Endometrial microvascular endothelial cells (primary cell): ENCODE measurements around the gene PCSK5. TPM values are rescaled to one million over a fixed set of nuclear protein-coding genes. Genes with fewer than 3 reads are reported as not detected.
"Not testable (repeated sequence)": the region's sequence is repeated elsewhere in the genome, so short reads cannot be mapped to it uniquely, and the experiment has no call there.

Experiments
- in situ Hi-C: cut with HindIII; loops from 2 replicates; pipeline ENCODE4 v1.10.0; 2017; ENCODE audit warnings: low sequenced_read_pairs, low pct_unique_long_range_greater_than_20kb; ENCODE audit errors: inconsistent ontology term
- total RNA-seq: library from RNA; depleted of rRNA; stranded (reverse); fragments of >200 nt; gene quantifications from one replicate; pipeline ENCODE4 v1.2.3, GENCODE V29; 2015; ENCODE audit errors: inconsistent ontology term

Gene PCSK5
- total RNA-seq: 4.9 TPM

GRCh38 chr9:75890472-75891276 is at the start of gene PCSK5:
PCSK5 (plus strand) TSS chr9:75890673; CDS start chr9:75891182, 509 bp downstream.
- in situ Hi-C loops: no loop called here

- in situ Hi-C loops: no loop called here
These were observed 46.2 kb upstream of the PCSK5 start for GRCh38 chr9:75844321-75844720.

GRCh38 chr9:75845806-75846205 is 44.7 kb upstream of the PCSK5 start:
- in situ Hi-C loops: no loop called here

GRCh38 chr9:75847085-75847484 is 43.4 kb upstream of the PCSK5 start:
- in situ Hi-C loops: no loop called here

- in situ Hi-C loops: no loop called here
These were observed 39.8 kb upstream of the PCSK5 start for GRCh38 chr9:75850459-75851200.

- in situ Hi-C loops: no loop called here
These were observed 38.6 kb upstream of the PCSK5 start for GRCh38 chr9:75851917-75852316.

- in situ Hi-C loops: no loop called here
These were observed 37.7 kb upstream of the PCSK5 start for GRCh38 chr9:75852746-75853145.

- in situ Hi-C loops: no loop called here
These were observed 35.0 kb upstream of the PCSK5 start for GRCh38 chr9:75855509-75855908.

GRCh38 chr9:75858497-75859092 is 31.9 kb upstream of the PCSK5 start:
- in situ Hi-C loops: no loop called here

- in situ Hi-C loops: no loop called here
These were observed 26.2 kb upstream of the PCSK5 start for GRCh38 chr9:75864266-75864665.

GRCh38 chr9:75866273-75866871 is 24.1 kb upstream of the PCSK5 start:
- in situ Hi-C loops: no loop called here

GRCh38 chr9:75868526-75868925 is 21.9 kb upstream of the PCSK5 start:
- in situ Hi-C loops: not testable (repeated sequence)

GRCh38 chr9:75869236-75869635 is 21.2 kb upstream of the PCSK5 start:
- in situ Hi-C loops: no loop called here

- in situ Hi-C loops: no loop called here
These were observed 20.0 kb upstream of the PCSK5 start for GRCh38 chr9:75870450-75870849.

- in situ Hi-C loops: no loop called here
These were observed 18.8 kb upstream of the PCSK5 start for GRCh38 chr9:75871624-75872023.

GRCh38 chr9:75873712-75874111 is 16.8 kb upstream of the PCSK5 start:
- in situ Hi-C loops: no loop called here

GRCh38 chr9:75876999-75877640 is 13.4 kb upstream of the PCSK5 start:
- in situ Hi-C loops: no loop called here

- in situ Hi-C loops: no loop called here
These were observed 12.0 kb upstream of the PCSK5 start for GRCh38 chr9:75878488-75878860.

- in situ Hi-C loops: no loop called here
These were observed 9.9 kb upstream of the PCSK5 start for GRCh38 chr9:75880618-75881017.
